Upper lobe of left lung (tissue), 4 donors: ENCODE measurements around the gene TCEANC.

ENCODE experiments used
- CTCF ChIP-seq, 6 experiments: fragments of 450-650 bp in 4 of 6; fragments of 200-600 bp in 2 of 6; sonication (generic) in 2 of 6; IDR thresholded peaks; one replicate each; pipeline ENCODE4 v1.5.1; 2016 to 2019; ENCODE audit warnings: antibody characterized with exemption in 6 of 6
- EP300 ChIP-seq, 4 donors: sonication (generic); formaldehyde crosslinking; IDR thresholded peaks; one replicate each; pipeline ENCODE4 v1.5.1; 2017; ENCODE audit warnings: antibody characterized with exemption in 4 of 4, control low read depth in 2 of 4
- POLR2A ChIP-seq, 4 donors: fragments of 450-650 bp; IDR thresholded peaks; one replicate each; pipeline ENCODE4 v1.5.1; 2016 to 2017; ENCODE audit warnings: antibody characterized with exemption in 4 of 4, mild to moderate bottlenecking in 2 of 4
- POLR2AphosphoS5 ChIP-seq, 2 donors: sonication (generic); formaldehyde crosslinking; IDR thresholded peaks; one replicate each; pipeline ENCODE4 v1.5.1; 2017; ENCODE audit warnings: antibody characterized with exemption in 2 of 2

GRCh38 chrX:13607331-13607995 lies 45.5 kb upstream of the TCEANC start:
- no peak for TF ChIP-seq CTCF (IDR thresholded peaks at IDR 0.05)
- TF ChIP-seq POLR2A (IDR thresholded peaks at IDR 0.05): no peak
- TF ChIP-seq EP300 (IDR thresholded peaks at IDR 0.05): no peak
- TF ChIP-seq POLR2AphosphoS5 (IDR thresholded peaks at IDR 0.05): no peak
